Thyroid gland (tissue), 4 donors: Measurements from ENCODE around the gene MYO18B.

Source experiments
- CTCF ChIP-seq, 6 experiments: fragments of 200-600 bp in 3 of 6; fragments of 450-650 bp in 3 of 6; sonication (generic) in 3 of 6; IDR thresholded peaks; one replicate each; pipeline ENCODE4 v1.5.1; 2016 to 2019; ENCODE audit warnings: antibody characterized with exemption in 6 of 6, mild to moderate bottlenecking in 2 of 6, inconsistent platforms in 1 of 6, moderate library complexity in 1 of 6
- POLR2A ChIP-seq, 2 donors: fragments of 450-650 bp; IDR thresholded peaks; one replicate each; pipeline ENCODE4 v1.6.1; 2017; ENCODE audit warnings: antibody characterized with exemption in 2 of 2, mild to moderate bottlenecking in 2 of 2, moderate library complexity in 1 of 2

- TF ChIP-seq CTCF (IDR thresholded peaks at IDR 0.05) = no peak
- TF ChIP-seq POLR2A (IDR thresholded peaks at IDR 0.05) = no peak
Measured at GRCh38 chr22:25827415-25827814, 85.4 kb downstream of the MYO18B start.
